K562 (cell line): ENCODE measurements around the gene SEC23IP. TPM values are rescaled to one million over a fixed set of nuclear protein-coding genes. Genes with fewer than 3 reads are reported as not detected.

Experiments used
- ATAC-seq: fragments of 200-7000 bp; cut with Tn5 transposase; 3 replicates; pipeline ENCODE4 v1.9.1; 2020; ENCODE audit warnings: moderate library complexity
- BruUV-seq: library from RNA; stranded (reverse); fragments of 400-500 nt; replicated peaks from 2 replicates; lab custom pipeline; 2021; lab: Mats Ljungman, UMichigan
- CTCF ChIA-PET: fragments of 300-600 bp; formaldehyde crosslinking; extraction: SDS; loops from one replicate; lab custom pipeline; 2021; ENCODE audit warnings: low intra/inter-chr PET ratio; lab: Yijun Ruan, JAX
- POLR2A ChIA-PET: fragments of 300-600, 350-650 bp; sonication (Branson Sonifier 250); formaldehyde crosslinking; extraction: SDS; loops from one replicate; lab custom pipeline; 2021; ENCODE audit warnings: antibody characterized with exemption, inconsistent platforms; lab: Yijun Ruan, JAX
- DNase-seq, 4 experiments: peaks; one replicate each; pipeline versions ENCODE4 v3.0.0 to v3.0.0-alpha.2; 2011 to 2018; ENCODE audit warnings: low spot score in 3 of 4, mixed read lengths in 3 of 4; ENCODE audit errors: extremely low read depth in 1 of 4
- FAIRE-seq: peaks from 2 replicates; lab custom pipeline; 2011; peaks lifted over from hg19 to GRCh38; lab: Jason Lieb, UNC
- H2AFZ ChIP-seq: 2 replicates; pipeline ENCODE4 v1.6.0; 2011; ENCODE audit warnings: low read depth, low read length, control low read depth, inconsistent platforms
- H3K27ac ChIP-seq: fragments of 200-600 bp; 3 replicates; pipeline ENCODE4 v1.8.0; 2011; ENCODE audit warnings: low read depth, mild to moderate bottlenecking, control low read depth, inconsistent platforms, low read length, moderate library complexity, mixed read lengths; ENCODE audit errors: extremely low read depth
- H3K27me3 ChIP-seq, 2 experiments: fragments of 300-600 bp in 1 of 2; 2 replicates in 1 of 2; 3 replicates in 1 of 2; pipeline versions ENCODE4 v1.6.0 to v1.8.0; 2011; ENCODE audit warnings: inconsistent platforms in 2 of 2, low read length in 2 of 2, mild to moderate bottlenecking in 1 of 2, mixed read lengths in 1 of 2, moderate library complexity in 1 of 2; ENCODE audit not compliant: control insufficient read depth in 2 of 2, insufficient read depth in 2 of 2
- H3K36me3 ChIP-seq: fragments of 300-600 bp; 3 replicates; pipeline ENCODE4 v1.8.0; 2011; ENCODE audit warnings: mild to moderate bottlenecking, low read length, inconsistent platforms; ENCODE audit not compliant: control insufficient read depth, insufficient read depth
- H3K4me1 ChIP-seq, 2 experiments: fragments of 200-600 bp in 1 of 2; replicated peaks in 1 of 2; 2 replicates in 1 of 2; 3 replicates in 1 of 2; pipeline versions ENCODE4 v1.5.1 to v1.8.0; 2011; ENCODE audit warnings: inconsistent platforms in 2 of 2, low read length in 2 of 2, mild to moderate bottlenecking in 1 of 2, mixed read lengths in 1 of 2, moderate library complexity in 1 of 2; ENCODE audit not compliant: control insufficient read depth in 2 of 2, insufficient read depth in 2 of 2
- H3K4me2 ChIP-seq: 2 replicates; pipeline ENCODE4 v1.6.1; 2011; ENCODE audit warnings: low read length, control low read depth, inconsistent platforms, mixed read lengths; ENCODE audit not compliant: insufficient read depth
- H3K4me3 ChIP-seq: fragments of 200-600 bp; sonication (generic), shearing (Covaris generic); 2 replicates; pipeline ENCODE4 v1.5.1; 2016; ENCODE audit warnings: control low read depth, inconsistent platforms
- H3K79me2 ChIP-seq: fragments of 200-600 bp; 3 replicates; pipeline ENCODE4 v1.8.0; 2011; ENCODE audit warnings: low read length, inconsistent platforms; ENCODE audit not compliant: control insufficient read depth, insufficient read depth
- H3K9ac ChIP-seq, 2 experiments: 2 replicates each; pipeline versions ENCODE4 v1.6.0 to v1.6.1; 2011; ENCODE audit warnings: low read depth in 2 of 2, low read length in 2 of 2, control low read depth in 1 of 2, inconsistent platforms in 1 of 2, mild to moderate bottlenecking in 1 of 2, mixed read lengths in 1 of 2; ENCODE audit not compliant: insufficient read depth in 1 of 2
- H3K9me1 ChIP-seq: one replicate; pipeline ENCODE4 v1.6.0; 2011; ENCODE audit warnings: inconsistent platforms, mild to moderate bottlenecking, low read length, moderate library complexity; ENCODE audit not compliant: control insufficient read depth, insufficient read depth
- H3K9me3 ChIP-seq: replicated peaks from 2 replicates; pipeline ENCODE4 v1.5.1; 2011; ENCODE audit warnings: low read depth, low read length, inconsistent platforms; ENCODE audit not compliant: control insufficient read depth, insufficient read depth
- H4K20me1 ChIP-seq: replicated peaks from 2 replicates; pipeline ENCODE4 v1.6.1; 2011; ENCODE audit warnings: low read length, inconsistent platforms, mixed read lengths; ENCODE audit not compliant: control insufficient read depth, insufficient read depth
- CTCF ChIP-seq, 3 experiments: IDR thresholded peaks in 2 of 3; conservative IDR thresholded peaks in 1 of 3; 2 replicates each; pipeline ENCODE4 v1.5.1; 2011 to 2012; ENCODE audit warnings: low read length in 3 of 3, mild to moderate bottlenecking in 3 of 3, control low read depth in 2 of 3, improper control_type of control experiment in 1 of 3, inconsistent platforms in 1 of 3, low read depth in 1 of 3, mixed read lengths in 1 of 3, moderate library complexity in 1 of 3; ENCODE audit not compliant: insufficient read depth in 2 of 3
- GATAD2A ChIP-seq: fragments of 450-650 bp; IDR thresholded peaks from 2 replicates; pipeline ENCODE4 v1.6.1; 2017
- MTA1 ChIP-seq: fragments of 450-650 bp; IDR thresholded peaks from 2 replicates; pipeline ENCODE4 v1.6.1; 2017; ENCODE audit warnings: borderline replicate concordance
- RAD21 ChIP-seq, 2 experiments: fragments of 250-450 bp in 1 of 2; fragments of 450-650 bp in 1 of 2; sonication (Bioruptor Pico) in 1 of 2; formaldehyde crosslinking in 1 of 2; IDR thresholded peaks in 1 of 2; conservative IDR thresholded peaks in 1 of 2; 2 replicates each; pipeline versions ENCODE4 v1.4.0 to v1.8.0; 2020 to 2022; ENCODE audit warnings: mild to moderate bottlenecking in 2 of 2, moderate library complexity in 1 of 2
- ZBED1 ChIP-seq: IDR thresholded peaks from 2 replicates; pipeline ENCODE4 v1.6.1; 2014
- ZBTB1 ChIP-seq: sonication (generic); formaldehyde crosslinking; IDR thresholded peaks from 2 replicates; pipeline ENCODE4 v1.8.1; 2023; ENCODE audit warnings: missing genetic modification reagents, low read depth, mild to moderate bottlenecking, borderline replicate concordance
- ZKSCAN3 ChIP-seq: fragments of 250-450 bp; sonication (Bioruptor Pico); IDR thresholded peaks from 2 replicates; pipeline ENCODE4 v1.4.0; 2020
- ZKSCAN8 ChIP-seq: fragments of 200-800 bp; sonication (Bioruptor generic); IDR thresholded peaks from 2 replicates; pipeline ENCODE4 v1.6.1; 2016; ENCODE audit warnings: missing genetic modification characterization, missing compliant biosample characterization
- ZNF766 ChIP-seq: fragments of 200-800 bp; sonication (Bioruptor generic); conservative IDR thresholded peaks from 2 replicates; pipeline ENCODE4 v1.6.1; 2016; ENCODE audit warnings: missing genetic modification characterization, missing compliant biosample characterization
- WGBS: fragments of 100-300 bp; shearing (Covaris generic); methylation state at CpG from one replicate; pipeline ENCODE4 v1.1.6; 2016; ENCODE audit warnings: low coverage, mixed read lengths; ENCODE audit not compliant: insufficient coverage; ENCODE audit errors: missing lambda C conversion rate; 5-methylcytosine and 5-hydroxymethylcytosine counted together
- in situ Hi-C: fragments of 300-500 bp; cut with MboI; formaldehyde crosslinking; loops from 4 replicates; pipeline ENCODE4 v1.15.0; 2018; ENCODE audit warnings: inconsistent platforms, mixed read lengths
- intact Hi-C: fragments of 100-400 bp; cut with micrococcal nuclease; formaldehyde crosslinking; loops from 2 replicates; pipeline ENCODE4 v1.14.2; 2022
- polyA plus RNA-seq, 8 experiments: library from polyadenylated mRNA; depleted of rRNA in 4 of 8; stranded (reverse) in 5 of 8; unstranded in 3 of 8; fragments of >200 nt; fragmentation: Nextera tagmentation in 2 of 8; fragmentation: Illumina TruSeq in 1 of 8; extraction: Ambion mirVana in 2 of 8; extraction: Trizol in 1 of 8; gene quantifications; 2 replicates each; pipeline versions ENCODE4 v1.2.1 to v1.2.3, GENCODE V29; 2011 to 2014; ENCODE audit warnings: inconsistent platforms in 1 of 8, missing spikeins in 1 of 8
- total RNA-seq, 7 experiments: library from RNA; depleted of rRNA in 6 of 7; stranded (reverse); fragments of >200 nt in 6 of 7; fragmentation: Illumina TruSeq in 2 of 7; extraction: Trizol in 2 of 7; gene quantifications; 2 replicates each; pipeline versions ENCODE4 v1.2.1 to v1.2.3, GENCODE V29; 2011 to 2021; ENCODE audit warnings: low replicate concordance in 1 of 7

SEC23IP gene
- total and polyA plus RNA-seq, 9 of the 15 experiments (the other 6 are each of a cell fraction or from before 2014, with no cell fraction given), result 15.8 to 38.4 (median 22.5) TPM

- DNase-seq (peak in 1 of 4 experiments; percentile 11), ATAC-seq (no peak), FAIRE-seq (no peak)
- ChIA-PET CTCF (interaction anchor here (0.8 to 1.6 kb wide), 2 partner anchors 167 to 231 kb away, joined by 3 to 4 read pairs; no protein-coding TSS in a partner anchor), POLR2A (no interaction called here)
- Histone ChIP-seq H3K36me3 (peaks cover 73% of the 10 kb centered on the region), H3K4me3 (no peak overlapping the region), H4K20me1 (no peaks in the 10 kb centered on the region), H3K9me1 (no peaks in the 10 kb centered on the region), H3K79me2 (no peaks in the 10 kb centered on the region), H3K9ac (no peak overlapping the region), H3K4me1 (no peaks in the 10 kb centered on the region), H3K9me3 (no peaks in the 10 kb centered on the region), H3K4me2 (no peak overlapping the region), H3K27me3 (no peaks in the 10 kb centered on the region), H3K27ac (no peak overlapping the region), H2AFZ (no peak overlapping the region)
- WGBS, result 92% methylated on average over 3 of the region's 3 CpGs
- intact Hi-C loops (loop anchor here (5.0 kb wide), 1 partner anchor 165 kb away; no protein-coding TSS in a partner anchor), in situ Hi-C loops (no loop called here)
- no TSS peak for BruUV-seq
- TF ChIP-seq ZBED1, result no peak
- no peak for TF ChIP-seq ZKSCAN3 (CRISPR knock-in tag)
- no peak for TF ChIP-seq MTA1
- TF ChIP-seq CTCF (IDR thresholded peaks at IDR 0.05 in 2 of 3, conservative IDR thresholded peaks at IDR 0.05 in 1 of 3; ENCODE audit: insufficient read depth in 2 of 3, low read depth in 1 of 3, low read length in 3 of 3), result peak in 1 of 3 experiments; percentile 25; a peak in 1 of 6 replicates
- TF ChIP-seq ZNF766 (CRISPR knock-in tag), result no peak
- TF ChIP-seq ZKSCAN8 (CRISPR knock-in tag), result no peak
- TF ChIP-seq GATAD2A, result no peak
- no peak for TF ChIP-seq ZBTB1 (CRISPR knock-in tag)
- peak in 1 of 2 experiments; percentile 10; a peak in 1 of 4 replicates for TF ChIP-seq RAD21 (CRISPR knock-in tag; conservative IDR thresholded peaks at IDR 0.05 in 1 of 2, IDR thresholded peaks at IDR 0.05 in 1 of 2)
These were observed 25.2 kb downstream of the SEC23IP start for GRCh38 chr10:119917777-119918176.
